GM23338 (cell line): ENCODE measurements around the gene DAB1.

Experiments
- CREB1 ChIP-seq: fragments of 250-450 bp; sonication (Bioruptor Pico); IDR thresholded peaks from 2 replicates; pipeline ENCODE4 v1.5.0; 2020; ENCODE audit warnings: low read depth, mild to moderate bottlenecking, moderate library complexity
- EZH2 ChIP-seq: fragments of 200-600 bp; sonication (generic); IDR thresholded peaks from one replicate; pipeline ENCODE4 v1.8.0; 2017; ENCODE audit warnings: antibody characterized with exemption, mild to moderate bottlenecking, low read depth; ENCODE audit not compliant: unreplicated experiment
- EZH2phosphoT487 ChIP-seq: fragments of 200-600 bp; sonication (generic); IDR thresholded peaks from one replicate; pipeline ENCODE4 v1.8.1; 2018; ENCODE audit warnings: antibody characterized with exemption; ENCODE audit not compliant: unreplicated experiment
- JUNB ChIP-seq: IDR thresholded peaks from one replicate; pipeline ENCODE4 v1.6.1; 2016; ENCODE audit warnings: antibody characterized with exemption; ENCODE audit not compliant: unreplicated experiment
- NANOG ChIP-seq: IDR thresholded peaks from 2 replicates; pipeline ENCODE4 v1.6.1; 2016; ENCODE audit warnings: antibody characterized with exemption, borderline replicate concordance
- POLR2AphosphoS5 ChIP-seq: IDR thresholded peaks from 2 replicates; pipeline ENCODE4 v1.6.1; 2016; ENCODE audit warnings: antibody characterized with exemption, low read depth
- STAT1 ChIP-seq: IDR thresholded peaks from one replicate; pipeline ENCODE4 v1.6.1; 2016; ENCODE audit warnings: antibody characterized with exemption; ENCODE audit not compliant: unreplicated experiment
- ZNF114 ChIP-seq: fragments of 250-450 bp; sonication (Bioruptor Pico); IDR thresholded peaks from 2 replicates; pipeline ENCODE4 v1.5.0; 2020; ENCODE audit warnings: mild to moderate bottlenecking, moderate library complexity
- ZNF331 ChIP-seq: fragments of 250-450 bp; sonication (Bioruptor Pico); IDR thresholded peaks from 2 replicates; pipeline ENCODE4 v1.5.0; 2020; ENCODE audit warnings: low read depth, mild to moderate bottlenecking, moderate library complexity
- TF ChIP-seq, protein P1 (sequence below), 2 experiments: fragments of 200-600 bp in 1 of 2; sonication (generic) in 1 of 2; conservative IDR thresholded peaks; 2 replicates each; pipeline versions ENCODE4 v1.5.1 to v1.6.1; 2016 to 2017; ENCODE audit warnings: antibody characterized with exemption in 2 of 2, low read depth in 2 of 2, mild to moderate bottlenecking in 2 of 2, moderate library complexity in 1 of 2
- TF ChIP-seq, protein P2 (sequence below): IDR thresholded peaks from one replicate; pipeline ENCODE4 v1.6.1; 2018; ENCODE audit warnings: antibody characterized with exemption; ENCODE audit not compliant: unreplicated experiment

DNA sequence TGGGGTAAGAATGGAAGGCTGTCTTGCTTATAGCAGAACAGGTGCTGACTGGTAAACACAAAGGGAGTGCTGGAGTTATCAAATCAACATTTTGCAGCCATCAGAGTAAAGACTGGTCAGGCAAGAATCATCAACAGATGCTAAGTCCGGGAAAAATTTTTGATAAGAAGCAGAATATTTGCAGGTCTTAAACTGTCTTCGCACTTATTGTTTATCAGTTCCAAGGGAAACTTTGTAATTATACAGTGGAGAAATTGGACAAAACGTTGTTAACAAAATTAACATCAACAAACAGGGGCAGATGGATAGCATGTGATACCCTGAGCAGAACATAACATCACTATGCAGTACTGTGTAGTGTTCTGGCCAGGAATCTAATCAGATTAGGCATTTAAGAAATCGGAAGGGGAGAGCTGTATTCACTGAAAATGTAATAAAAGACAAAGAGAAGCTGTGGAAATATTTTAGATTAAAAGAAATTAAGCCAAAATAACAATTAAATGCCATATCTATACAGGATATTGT lies 127.1 kb downstream of the DAB1 start:
- TF ChIP-seq, protein P1, sequence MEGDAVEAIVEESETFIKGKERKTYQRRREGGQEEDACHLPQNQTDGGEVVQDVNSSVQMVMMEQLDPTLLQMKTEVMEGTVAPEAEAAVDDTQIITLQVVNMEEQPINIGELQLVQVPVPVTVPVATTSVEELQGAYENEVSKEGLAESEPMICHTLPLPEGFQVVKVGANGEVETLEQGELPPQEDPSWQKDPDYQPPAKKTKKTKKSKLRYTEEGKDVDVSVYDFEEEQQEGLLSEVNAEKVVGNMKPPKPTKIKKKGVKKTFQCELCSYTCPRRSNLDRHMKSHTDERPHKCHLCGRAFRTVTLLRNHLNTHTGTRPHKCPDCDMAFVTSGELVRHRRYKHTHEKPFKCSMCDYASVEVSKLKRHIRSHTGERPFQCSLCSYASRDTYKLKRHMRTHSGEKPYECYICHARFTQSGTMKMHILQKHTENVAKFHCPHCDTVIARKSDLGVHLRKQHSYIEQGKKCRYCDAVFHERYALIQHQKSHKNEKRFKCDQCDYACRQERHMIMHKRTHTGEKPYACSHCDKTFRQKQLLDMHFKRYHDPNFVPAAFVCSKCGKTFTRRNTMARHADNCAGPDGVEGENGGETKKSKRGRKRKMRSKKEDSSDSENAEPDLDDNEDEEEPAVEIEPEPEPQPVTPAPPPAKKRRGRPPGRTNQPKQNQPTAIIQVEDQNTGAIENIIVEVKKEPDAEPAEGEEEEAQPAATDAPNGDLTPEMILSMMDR (conservative IDR thresholded peaks at IDR 0.05; ENCODE audit: low read depth in 2 of 2): no peak
- no peak for TF ChIP-seq STAT1
- TF ChIP-seq EZH2phosphoT487: no peak
- TF ChIP-seq EZH2: no peak
- no peak for TF ChIP-seq CREB1 (CRISPR knock-in tag)
- TF ChIP-seq, protein P2, sequence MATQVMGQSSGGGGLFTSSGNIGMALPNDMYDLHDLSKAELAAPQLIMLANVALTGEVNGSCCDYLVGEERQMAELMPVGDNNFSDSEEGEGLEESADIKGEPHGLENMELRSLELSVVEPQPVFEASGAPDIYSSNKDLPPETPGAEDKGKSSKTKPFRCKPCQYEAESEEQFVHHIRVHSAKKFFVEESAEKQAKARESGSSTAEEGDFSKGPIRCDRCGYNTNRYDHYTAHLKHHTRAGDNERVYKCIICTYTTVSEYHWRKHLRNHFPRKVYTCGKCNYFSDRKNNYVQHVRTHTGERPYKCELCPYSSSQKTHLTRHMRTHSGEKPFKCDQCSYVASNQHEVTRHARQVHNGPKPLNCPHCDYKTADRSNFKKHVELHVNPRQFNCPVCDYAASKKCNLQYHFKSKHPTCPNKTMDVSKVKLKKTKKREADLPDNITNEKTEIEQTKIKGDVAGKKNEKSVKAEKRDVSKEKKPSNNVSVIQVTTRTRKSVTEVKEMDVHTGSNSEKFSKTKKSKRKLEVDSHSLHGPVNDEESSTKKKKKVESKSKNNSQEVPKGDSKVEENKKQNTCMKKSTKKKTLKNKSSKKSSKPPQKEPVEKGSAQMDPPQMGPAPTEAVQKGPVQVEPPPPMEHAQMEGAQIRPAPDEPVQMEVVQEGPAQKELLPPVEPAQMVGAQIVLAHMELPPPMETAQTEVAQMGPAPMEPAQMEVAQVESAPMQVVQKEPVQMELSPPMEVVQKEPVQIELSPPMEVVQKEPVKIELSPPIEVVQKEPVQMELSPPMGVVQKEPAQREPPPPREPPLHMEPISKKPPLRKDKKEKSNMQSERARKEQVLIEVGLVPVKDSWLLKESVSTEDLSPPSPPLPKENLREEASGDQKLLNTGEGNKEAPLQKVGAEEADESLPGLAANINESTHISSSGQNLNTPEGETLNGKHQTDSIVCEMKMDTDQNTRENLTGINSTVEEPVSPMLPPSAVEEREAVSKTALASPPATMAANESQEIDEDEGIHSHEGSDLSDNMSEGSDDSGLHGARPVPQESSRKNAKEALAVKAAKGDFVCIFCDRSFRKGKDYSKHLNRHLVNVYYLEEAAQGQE: no peak
- no peak for TF ChIP-seq POLR2AphosphoS5
- no peak for TF ChIP-seq ZNF331
- no peak for TF ChIP-seq ZNF114
- TF ChIP-seq JUNB: no peak
- TF ChIP-seq NANOG: no peak
